T-helper 1 cell treated with Interleukin-12 subunit alpha and Interleukin-12 subunit beta and Interleukin-4 antibody, amounts not matched to agents 30 μg/mL and 1 μg/mL, for 36 hours (primary cell): ENCODE results near the gene AAK1.
A peak's percentile ranks its signal among the peaks of the same experiment; 100 is the strongest.

Source experiments
- H3K27ac Mint-ChIP-seq: one replicate; pipeline ENCODE4 v1.8.0; 2021; ENCODE audit warnings: mild to moderate bottlenecking, mixed read lengths
- H3K27me3 Mint-ChIP-seq: one replicate; pipeline ENCODE4 v1.8.0; 2021; ENCODE audit warnings: low read depth, mixed read lengths
- H3K36me3 Mint-ChIP-seq: one replicate; pipeline ENCODE4 v1.8.0; 2021; ENCODE audit warnings: low read depth, mixed read lengths
- H3K4me1 Mint-ChIP-seq: one replicate; pipeline ENCODE4 v1.8.0; 2021; ENCODE audit warnings: low read depth, mixed read lengths
- H3K4me3 Mint-ChIP-seq: one replicate; pipeline ENCODE4 v1.8.0; 2021; ENCODE audit warnings: mild to moderate bottlenecking, moderate library complexity, mixed read lengths
- H3K9me3 Mint-ChIP-seq: one replicate; pipeline ENCODE4 v1.8.0; 2021; ENCODE audit warnings: mixed read lengths

Gene AAK1

DNA sequence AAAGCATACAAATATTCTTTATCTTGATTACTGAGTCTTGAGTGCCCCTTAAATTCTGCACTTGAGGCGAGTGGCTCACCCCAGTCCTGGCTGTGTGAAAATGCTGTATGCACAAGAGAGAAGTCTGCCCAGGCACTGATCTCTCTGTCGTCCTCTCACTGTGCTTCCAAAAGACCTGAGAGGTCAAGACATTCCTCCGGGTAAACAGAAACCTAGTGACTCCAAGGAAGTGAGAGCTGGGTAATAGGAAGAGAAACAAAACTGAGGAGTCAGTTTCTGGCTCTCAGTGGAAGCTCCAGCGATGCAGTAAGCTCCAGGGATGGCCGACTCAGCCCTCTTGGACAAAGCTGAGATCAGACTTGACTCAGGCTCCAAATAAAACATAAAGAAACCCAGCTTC lies 70.9 kb downstream of the AAK1 start:
- Mint-ChIP-seq H3K27me3 (no peaks in the 10 kb centered on the region), H3K4me1 (peaks cover 36% of the 10 kb centered on the region), H3K36me3 (peaks cover 7% of the 10 kb centered on the region), H3K4me3 (no peak overlapping the region), H3K9me3 (no peaks in the 10 kb centered on the region), H3K27ac (no peak overlapping the region)

DNA sequence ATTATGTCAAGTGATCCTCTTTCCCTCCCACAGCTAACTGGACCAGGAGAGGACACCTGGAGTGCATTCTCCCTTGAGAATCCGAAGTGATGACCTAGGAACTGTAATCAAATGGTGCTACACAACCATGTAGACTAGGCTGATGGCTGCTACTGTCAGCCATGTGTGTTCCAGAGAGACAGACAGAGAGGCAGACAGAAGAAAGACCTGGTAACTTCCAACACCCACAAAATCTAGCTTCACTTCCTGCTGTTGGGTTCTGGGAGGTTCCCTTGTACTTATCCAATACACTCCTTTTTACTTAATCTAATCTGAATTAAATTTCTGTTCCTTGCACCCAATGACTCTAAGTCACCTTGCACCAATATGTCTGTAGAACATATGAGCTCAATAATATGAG lies 72.3 kb downstream of the AAK1 start:
- peak overlapping the region; percentile 73 for H3K27ac Mint-ChIP-seq
- H3K27me3 Mint-ChIP-seq, result no peaks in the 10 kb centered on the region
- H3K9me3 Mint-ChIP-seq, result no peaks in the 10 kb centered on the region
- no peak overlapping the region for H3K4me3 Mint-ChIP-seq
- H3K4me1 Mint-ChIP-seq, result peaks cover 36% of the 10 kb centered on the region
- peaks cover 7% of the 10 kb centered on the region for H3K36me3 Mint-ChIP-seq

DNA sequence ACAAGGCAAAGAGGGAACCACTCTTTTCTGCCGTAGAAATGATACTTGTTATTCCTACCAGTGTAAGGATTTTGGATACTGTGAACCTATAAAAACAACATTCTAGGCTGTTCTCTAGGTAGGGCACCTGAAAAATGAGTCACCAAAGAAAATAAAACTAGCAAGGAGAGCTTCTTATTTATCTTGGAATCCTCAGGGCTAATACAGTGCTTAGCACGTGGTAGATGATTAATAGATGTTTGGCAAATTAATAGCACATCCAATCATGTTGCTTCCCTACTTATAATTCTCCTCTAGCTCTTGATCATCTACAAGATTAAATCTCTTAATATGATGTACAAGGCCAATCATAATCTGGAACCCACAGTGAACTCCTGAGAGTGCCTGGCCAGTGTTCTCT lies 73.1 kb downstream of the AAK1 start:
- peaks cover 7% of the 10 kb centered on the region for H3K36me3 Mint-ChIP-seq
- H3K4me3 Mint-ChIP-seq, result no peak overlapping the region
- H3K4me1 Mint-ChIP-seq, result peaks cover 40% of the 10 kb centered on the region
- H3K27ac Mint-ChIP-seq, result no peak overlapping the region
- no peaks in the 10 kb centered on the region for H3K9me3 Mint-ChIP-seq
- H3K27me3 Mint-ChIP-seq, result no peaks in the 10 kb centered on the region

DNA sequence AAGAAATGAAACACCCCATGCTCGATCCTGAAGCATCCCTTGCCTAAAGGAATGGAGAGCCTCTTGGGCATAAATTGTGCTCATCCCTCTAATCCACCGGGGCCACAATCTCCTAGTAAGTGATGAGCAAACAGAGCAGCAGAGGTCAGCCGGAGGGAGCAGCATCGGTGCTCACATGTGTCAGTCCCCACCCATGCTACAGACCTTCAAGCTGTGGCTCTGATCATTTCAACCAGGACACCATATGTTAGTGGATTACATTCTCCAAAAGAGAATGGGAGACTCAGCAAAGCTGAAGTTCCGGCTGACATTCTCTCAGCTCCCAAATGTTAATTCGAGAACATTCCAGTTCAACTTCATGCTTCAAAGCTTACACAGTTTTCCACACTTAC lies 75.6 kb downstream of the AAK1 start:
- no peak overlapping the region for H3K27ac Mint-ChIP-seq

DNA sequence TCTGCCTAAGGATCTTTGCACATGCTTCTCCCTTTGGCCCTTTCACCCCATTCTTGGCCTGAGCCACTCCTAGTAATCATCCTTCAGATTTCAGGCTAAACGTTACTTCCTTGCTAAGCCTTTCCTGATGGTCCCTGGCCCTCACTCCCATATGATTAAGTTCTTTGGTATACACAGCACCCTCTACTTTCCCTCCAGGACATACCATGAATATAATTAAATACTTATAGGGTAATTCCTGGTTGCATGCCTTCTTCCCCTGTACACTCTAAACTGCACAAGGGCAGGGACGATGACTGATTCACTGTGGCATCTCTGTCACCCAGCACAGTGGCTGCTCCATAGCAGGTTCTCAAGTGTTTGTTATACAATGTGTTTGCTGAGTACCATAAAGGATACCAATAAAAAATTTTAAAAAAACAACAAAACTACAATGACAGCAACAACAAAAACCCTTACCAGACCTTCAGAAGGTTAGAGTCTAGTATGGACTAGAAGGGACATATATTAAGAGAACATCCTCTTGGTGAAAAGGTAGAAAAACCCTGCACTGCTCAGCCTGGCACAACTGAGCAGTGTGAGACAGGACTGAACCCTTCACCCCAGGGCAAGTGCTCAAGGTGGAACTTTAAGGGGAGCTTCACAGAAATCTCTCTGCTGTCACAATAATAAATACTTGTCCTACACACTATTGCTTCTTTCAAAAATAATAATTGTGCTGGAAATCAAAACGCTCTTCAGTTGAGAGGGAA lies 76.2 kb downstream of the AAK1 start:
- Mint-ChIP-seq H3K4me3 (no peak overlapping the region), H3K27ac (no peak overlapping the region), H3K4me1 (peaks cover 59% of the 10 kb centered on the region), H3K27me3 (no peaks in the 10 kb centered on the region), H3K9me3 (no peaks in the 10 kb centered on the region), H3K36me3 (peaks cover 7% of the 10 kb centered on the region)

More for the DNA sequence above, 75.6 kb downstream of the AAK1 start:
- Mint-ChIP-seq H3K4me1 (peaks cover 58% of the 10 kb centered on the region), H3K4me3 (no peak overlapping the region), H3K27me3 (no peaks in the 10 kb centered on the region), H3K36me3 (peaks cover 7% of the 10 kb centered on the region), H3K9me3 (no peaks in the 10 kb centered on the region)

DNA sequence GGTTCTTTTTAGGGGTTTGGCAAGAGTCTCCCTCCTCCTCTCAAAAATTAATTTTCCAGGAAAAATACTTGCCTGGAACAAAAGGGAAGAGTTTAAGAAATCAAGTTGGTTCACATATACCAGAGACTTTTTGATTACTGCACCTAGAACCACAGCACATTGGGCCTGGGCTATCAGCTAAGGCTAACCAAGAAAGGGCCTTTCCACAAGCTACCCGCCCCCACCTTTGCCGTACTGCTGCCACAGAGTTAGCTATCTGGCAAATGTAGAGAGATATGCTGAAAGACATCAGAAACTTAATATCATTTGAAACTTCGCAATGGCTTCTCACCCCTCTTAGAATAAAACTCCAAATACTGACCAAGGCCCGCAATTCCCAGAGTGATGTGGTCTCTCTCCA lies 76.9 kb downstream of the AAK1 start:
- H3K27me3 Mint-ChIP-seq, result no peaks in the 10 kb centered on the region
- peaks cover 9% of the 10 kb centered on the region for H3K36me3 Mint-ChIP-seq
- H3K27ac Mint-ChIP-seq, result no peak overlapping the region
- no peaks in the 10 kb centered on the region for H3K9me3 Mint-ChIP-seq
- H3K4me1 Mint-ChIP-seq, result peaks cover 59% of the 10 kb centered on the region
- no peak overlapping the region for H3K4me3 Mint-ChIP-seq

DNA sequence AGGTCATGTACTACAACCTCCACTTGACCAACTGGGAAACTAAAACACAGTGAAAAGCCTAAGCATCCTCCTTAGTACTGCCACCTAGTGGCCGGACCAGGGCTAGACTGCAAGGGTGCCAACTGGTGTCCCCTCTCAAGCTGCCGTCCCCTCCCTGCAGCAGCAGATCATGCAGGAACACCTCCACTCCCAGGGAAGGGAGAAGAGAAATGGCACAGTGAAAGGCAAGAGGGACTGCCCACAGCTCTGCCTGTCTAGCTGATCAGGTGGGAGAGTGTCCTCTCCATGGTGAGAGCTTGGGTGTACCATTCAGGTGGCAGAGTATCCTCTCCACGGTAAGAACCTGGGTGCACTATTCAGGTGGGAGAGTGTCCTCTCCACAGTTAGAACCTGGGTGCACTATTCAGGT lies 78.1 kb downstream of the AAK1 start:
- Mint-ChIP-seq H3K27me3 (no peaks in the 10 kb centered on the region), H3K4me1 (peaks cover 52% of the 10 kb centered on the region), H3K4me3 (no peak overlapping the region), H3K27ac (no peak overlapping the region), H3K9me3 (no peaks in the 10 kb centered on the region), H3K36me3 (peaks cover 5% of the 10 kb centered on the region)

DNA sequence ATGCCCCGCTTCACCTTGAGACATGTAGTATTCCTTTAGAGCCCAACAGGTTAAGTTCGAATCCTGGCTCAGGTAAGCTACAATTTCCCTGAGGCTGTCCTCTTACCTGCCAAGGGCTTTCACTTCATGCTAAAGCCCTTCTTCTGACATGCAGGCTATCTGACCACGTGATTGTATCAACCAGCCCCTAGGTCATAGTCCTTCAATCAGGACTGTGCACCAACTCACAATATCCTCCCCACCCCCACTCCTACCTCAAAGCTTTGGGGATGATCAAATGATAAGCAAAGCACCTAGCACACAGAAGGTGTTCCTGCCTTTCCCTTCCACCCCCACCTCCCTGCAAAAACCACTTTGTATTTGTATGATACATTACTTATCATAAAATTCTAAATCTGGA lies 78.9 kb downstream of the AAK1 start:
- Mint-ChIP-seq H3K36me3 (peaks cover 2% of the 10 kb centered on the region), H3K9me3 (no peaks in the 10 kb centered on the region), H3K27me3 (no peaks in the 10 kb centered on the region), H3K4me3 (no peak overlapping the region), H3K4me1 (peaks cover 54% of the 10 kb centered on the region), H3K27ac (no peak overlapping the region)

DNA sequence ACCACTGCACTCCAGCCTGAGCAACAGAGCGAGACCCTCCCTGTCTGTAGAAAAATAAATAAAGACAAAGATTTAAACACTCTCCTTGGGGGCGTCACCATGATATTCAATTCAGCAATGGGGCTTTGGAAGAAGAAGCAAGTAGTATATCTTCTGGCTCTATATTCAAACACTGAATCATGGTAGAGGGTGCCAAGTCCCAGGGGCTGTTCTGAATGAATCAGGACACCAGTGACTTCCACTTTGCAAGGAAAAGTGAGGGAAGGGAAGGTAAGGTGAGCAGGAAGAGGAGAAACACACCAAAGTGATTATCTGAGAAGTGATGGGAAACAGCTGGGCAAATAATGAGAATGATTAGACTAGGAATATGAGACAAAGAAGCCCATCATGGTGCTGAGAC lies 80.5 kb downstream of the AAK1 start:
- no peaks in the 10 kb centered on the region for H3K9me3 Mint-ChIP-seq
- no peak overlapping the region for H3K27ac Mint-ChIP-seq
- H3K27me3 Mint-ChIP-seq, result no peaks in the 10 kb centered on the region
- H3K4me1 Mint-ChIP-seq, result peaks cover 55% of the 10 kb centered on the region
- H3K36me3 Mint-ChIP-seq, result peaks cover 2% of the 10 kb centered on the region
- H3K4me3 Mint-ChIP-seq, result no peak overlapping the region

DNA sequence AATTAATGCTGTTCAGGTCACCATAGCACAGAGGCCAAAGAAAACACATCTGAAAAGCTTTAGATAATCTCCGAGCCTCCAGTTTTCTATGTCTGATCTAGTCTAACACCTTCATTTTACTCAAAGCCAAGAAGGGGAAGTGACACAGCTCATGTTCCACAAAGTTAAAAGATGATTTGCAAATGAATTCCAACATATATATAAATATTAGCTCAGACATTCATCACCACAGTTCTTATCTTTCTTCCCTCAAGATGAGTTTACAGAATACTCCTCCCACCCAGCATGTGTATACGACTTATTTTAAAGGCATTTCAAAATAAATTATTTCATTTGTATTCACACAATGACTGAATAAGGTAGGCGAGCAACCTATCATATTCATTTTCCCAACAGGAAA lies 82.4 kb downstream of the AAK1 start:
- Mint-ChIP-seq H3K4me1 (peaks cover 48% of the 10 kb centered on the region), H3K27ac (no peak overlapping the region), H3K27me3 (no peaks in the 10 kb centered on the region), H3K36me3 (peaks cover 4% of the 10 kb centered on the region), H3K9me3 (no peaks in the 10 kb centered on the region), H3K4me3 (no peak overlapping the region)

DNA sequence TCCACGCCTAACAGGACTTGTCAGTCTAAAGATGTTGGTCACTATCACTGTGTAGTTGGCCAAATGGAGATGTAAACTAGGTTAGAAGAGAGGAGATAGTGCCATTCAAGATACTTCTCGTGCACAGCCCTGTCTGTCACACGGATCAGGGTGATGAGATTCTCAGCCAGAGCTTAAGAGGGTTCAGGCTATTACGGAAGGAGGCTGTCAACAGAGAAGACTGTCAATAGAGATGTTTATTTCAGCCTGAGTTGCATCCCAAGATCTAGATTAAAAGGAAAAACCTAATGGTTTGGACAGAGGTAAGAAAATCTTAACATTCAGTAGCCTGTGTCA lies 83.4 kb downstream of the AAK1 start:
- Mint-ChIP-seq H3K4me1 (peaks cover 44% of the 10 kb centered on the region), H3K4me3 (no peak overlapping the region), H3K27me3 (no peaks in the 10 kb centered on the region), H3K9me3 (no peaks in the 10 kb centered on the region), H3K36me3 (peaks cover 5% of the 10 kb centered on the region), H3K27ac (no peak overlapping the region)

DNA sequence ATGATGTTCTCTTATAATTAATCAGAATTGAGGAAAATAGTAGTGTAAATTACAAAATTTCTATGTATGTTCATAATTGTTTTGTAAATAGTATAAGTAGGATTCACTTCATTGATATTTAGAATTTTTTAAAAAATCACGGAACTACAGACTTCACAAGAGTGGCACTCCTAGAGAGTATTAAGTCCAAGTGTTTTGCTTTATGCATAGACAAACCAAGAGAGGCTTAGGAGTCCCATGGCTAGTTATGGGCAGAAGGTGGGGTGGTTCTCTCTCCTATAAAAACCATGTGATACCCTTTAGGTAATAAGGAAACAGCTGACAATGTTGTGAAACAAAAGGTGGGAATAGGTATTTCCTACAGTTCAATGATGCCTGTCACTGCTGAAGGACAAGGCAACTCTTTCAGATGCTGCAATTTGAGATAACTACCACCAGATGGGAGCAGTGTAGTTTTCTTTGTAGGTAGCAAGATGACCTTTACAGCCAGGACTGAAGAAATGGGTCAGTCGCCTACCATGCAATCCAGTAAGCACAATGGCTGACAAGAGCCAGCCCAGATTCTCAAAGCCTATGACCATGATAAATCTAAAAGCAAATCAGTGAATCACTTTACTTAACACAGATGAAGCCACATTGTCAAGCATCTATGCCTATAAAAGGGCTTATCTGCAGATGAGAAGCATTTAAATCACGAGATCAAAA lies 83.9 kb downstream of the AAK1 start:
- H3K9me3 Mint-ChIP-seq, result no peaks in the 10 kb centered on the region
- peaks cover 9% of the 10 kb centered on the region for H3K36me3 Mint-ChIP-seq
- no peak overlapping the region for H3K4me3 Mint-ChIP-seq
- no peaks in the 10 kb centered on the region for H3K27me3 Mint-ChIP-seq
- peaks cover 43% of the 10 kb centered on the region for H3K4me1 Mint-ChIP-seq
- H3K27ac Mint-ChIP-seq, result no peak overlapping the region

DNA sequence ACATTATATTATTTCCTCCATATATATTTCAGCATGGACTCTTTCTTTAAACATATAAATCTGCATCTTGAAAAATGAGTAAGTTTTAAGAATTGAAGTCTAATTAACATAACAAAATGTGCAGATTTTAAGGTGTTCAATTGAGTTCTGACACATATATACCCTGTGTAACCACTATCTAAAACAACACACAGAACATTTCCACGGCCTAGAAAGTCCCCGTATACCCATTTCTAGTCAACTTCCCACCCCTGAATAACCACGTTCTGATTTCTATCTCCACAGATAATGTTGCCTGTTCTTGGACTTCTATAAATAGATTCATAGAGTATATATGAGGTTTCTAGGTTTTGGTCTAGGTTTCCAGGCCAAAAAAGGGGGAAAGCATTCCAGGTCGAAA lies 87.5 kb downstream of the AAK1 start:
- peaks cover 34% of the 10 kb centered on the region for H3K4me1 Mint-ChIP-seq
- H3K4me3 Mint-ChIP-seq, result no peak overlapping the region
- H3K36me3 Mint-ChIP-seq, result peaks cover 11% of the 10 kb centered on the region
- no peaks in the 10 kb centered on the region for H3K9me3 Mint-ChIP-seq
- no peaks in the 10 kb centered on the region for H3K27me3 Mint-ChIP-seq
- H3K27ac Mint-ChIP-seq, result no peak overlapping the region

DNA sequence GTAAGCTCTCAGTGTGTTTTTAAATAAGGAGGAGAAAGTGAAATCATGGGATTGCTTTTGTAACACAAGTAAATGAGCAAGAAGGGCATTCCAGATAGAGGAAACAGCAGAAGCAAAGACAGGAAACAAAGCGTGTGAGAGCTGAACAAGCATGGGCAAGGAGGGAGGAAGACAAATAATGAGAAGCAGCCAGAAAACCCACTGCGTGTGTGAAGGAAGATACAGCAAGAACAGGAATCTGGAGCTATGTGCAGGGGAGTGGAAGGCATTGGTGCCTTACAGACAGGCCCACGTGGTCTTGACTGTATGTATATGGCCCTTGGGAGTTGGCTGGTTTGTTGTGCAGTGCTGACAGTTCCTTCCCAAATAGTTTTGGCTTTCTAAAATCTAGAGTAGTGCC lies 88.6 kb downstream of the AAK1 start:
- Mint-ChIP-seq H3K27ac (peak overlapping the region; percentile 37), H3K4me1 (peaks cover 27% of the 10 kb centered on the region), H3K9me3 (no peaks in the 10 kb centered on the region), H3K36me3 (peaks cover 15% of the 10 kb centered on the region), H3K4me3 (no peak overlapping the region), H3K27me3 (no peaks in the 10 kb centered on the region)

DNA sequence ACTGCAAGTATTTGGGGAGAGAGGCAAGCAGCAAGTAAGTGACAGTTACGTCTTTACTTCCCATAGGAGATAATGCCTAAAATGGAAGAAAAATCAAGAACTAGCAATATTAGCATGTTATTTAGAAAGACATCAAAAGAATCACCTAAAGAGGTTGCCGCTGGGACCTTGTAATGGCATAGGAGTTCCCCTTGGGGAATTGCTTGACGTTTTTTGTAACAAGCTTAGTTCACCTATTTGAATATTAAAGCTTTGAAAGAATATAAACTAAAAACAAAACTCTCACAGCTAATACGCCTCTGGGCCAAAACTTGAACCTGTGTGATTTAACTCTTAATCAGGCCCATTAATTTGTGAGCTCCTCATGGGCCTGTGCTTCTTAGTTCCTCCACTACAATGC lies 89.0 kb downstream of the AAK1 start:
- Mint-ChIP-seq H3K36me3 (peaks cover 16% of the 10 kb centered on the region), H3K4me3 (no peak overlapping the region), H3K27me3 (no peaks in the 10 kb centered on the region), H3K4me1 (peaks cover 23% of the 10 kb centered on the region), H3K27ac (peak overlapping the region; percentile 37), H3K9me3 (peaks cover 1% of the 10 kb centered on the region)
